Measurements from ENCODE around the gene TMEM126A.

GRCh38 chr11:85680897-85681296, 33.1 kb downstream of the TMEM126A start:
- no peak for TF ChIP-seq FOXM1 (IDR thresholded peaks at IDR 0.05; ENCODE audit: borderline replicate concordance)
- TF ChIP-seq PKNOX1 (IDR thresholded peaks at IDR 0.05), result no peak
- no peak for TF ChIP-seq SP1 (IDR thresholded peaks at IDR 0.05)
- TF ChIP-seq FOXA1 (IDR thresholded peaks at IDR 0.05), result no peak
- no peak for TF ChIP-seq BHLHE40 (IDR thresholded peaks at IDR 0.05; ENCODE audit: borderline replicate concordance)
- TF ChIP-seq ZNF384 (IDR thresholded peaks at IDR 0.05), result no peak
- no peak for TF ChIP-seq NFRKB (IDR thresholded peaks at IDR 0.05)
- TF ChIP-seq TARDBP (IDR thresholded peaks at IDR 0.05), result no peak
- no peak for TF ChIP-seq HDGF (IDR thresholded peaks at IDR 0.05; ENCODE audit: borderline replicate concordance)
- no peak for TF ChIP-seq ARNT (IDR thresholded peaks at IDR 0.05)
- no peak for TF ChIP-seq FOXK2 (IDR thresholded peaks at IDR 0.05)
- no peak for TF ChIP-seq SUZ12 (IDR thresholded peaks at IDR 0.05)
- no peak for TF ChIP-seq L3MBTL2 (conservative IDR thresholded peaks at IDR 0.05)
